Stromal cell of bone marrow (primary cell): ENCODE data around the gene TSSK6.
"Not testable (repeated sequence)": the region's sequence is repeated elsewhere in the genome, so short reads cannot be mapped to it uniquely, and the experiment has no call there.

Experiments used
- DNase-seq: peaks from one replicate; pipeline ENCODE4 v3.0.0-alpha.2; 2012; ENCODE audit warnings: low read depth

TSSK6 gene

GRCh38 chr19:19487950-19488874 lies 27.1 kb downstream of the TSSK6 start:
- DNase-seq, result no peak

GRCh38 chr19:19487077-19487949 lies 28.0 kb downstream of the TSSK6 start:
- no peak for DNase-seq

GRCh38 chr19:19486343-19487076 lies 28.8 kb downstream of the TSSK6 start:
- no peak for DNase-seq

GRCh38 chr19:19485998-19486290 lies 29.4 kb downstream of the TSSK6 start:
- no peak for DNase-seq

GRCh38 chr19:19485161-19485997 lies 30.0 kb downstream of the TSSK6 start:
- peak; percentile 14 for DNase-seq

- DNase-seq, result no peak
These were observed 32.3 kb downstream of the TSSK6 start for GRCh38 chr19:19482809-19483596.

GRCh38 chr19:19480688-19481087 lies 34.7 kb downstream of the TSSK6 start:
- no peak for DNase-seq

GRCh38 chr19:19477705-19478383 lies 37.5 kb downstream of the TSSK6 start:
- no peak for DNase-seq

- DNase-seq, result no peak
These were observed 39.2 kb downstream of the TSSK6 start for GRCh38 chr19:19475849-19476828.

- no peak for DNase-seq
These were observed 40.2 kb downstream of the TSSK6 start for GRCh38 chr19:19475015-19475765.

- DNase-seq, result not testable (repeated sequence)
These were observed 43.2 kb downstream of the TSSK6 start for GRCh38 chr19:19472106-19472505.

- DNase-seq, result no peak
These were observed 43.7 kb downstream of the TSSK6 start for GRCh38 chr19:19471682-19472081.

- no peak for DNase-seq
These were observed 44.8 kb downstream of the TSSK6 start for GRCh38 chr19:19470579-19470978.

- no peak for DNase-seq
These were observed 46.8 kb downstream of the TSSK6 start for GRCh38 chr19:19468424-19469050.

- DNase-seq, result no peak
These were observed 49.1 kb downstream of the TSSK6 start for GRCh38 chr19:19466201-19466600.

- DNase-seq, result no peak
These were observed 49.8 kb downstream of the TSSK6 start for GRCh38 chr19:19465436-19466070.
